HG02610 (cell line): Measurements from ENCODE around the gene OPA3.
"Not testable (repeated sequence)": the region's sequence is repeated elsewhere in the genome, so short reads cannot be mapped to it uniquely, and the experiment has no call there.

Experiments
- ATAC-seq: cut with Tn5 transposase; IDR thresholded peaks from one replicate; pipeline ENCODE4 v1.9.1; 2021; ENCODE audit warnings: mild to moderate bottlenecking, moderate library complexity; ENCODE audit not compliant: unreplicated experiment

The OPA3 gene

GRCh38 chr19:45523642-45524256 is 60.9 kb downstream of the OPA3 start:
- peak; percentile 63 for ATAC-seq

- no peak for ATAC-seq
These were observed 62.3 kb downstream of the OPA3 start for GRCh38 chr19:45522010-45522941.

- ATAC-seq: no peak
These were observed 66.2 kb downstream of the OPA3 start for GRCh38 chr19:45518469-45518826.

GRCh38 chr19:45517641-45518468 is 66.7 kb downstream of the OPA3 start:
- ATAC-seq: no peak

GRCh38 chr19:45517238-45517637 is 67.4 kb downstream of the OPA3 start:
- ATAC-seq: no peak

GRCh38 chr19:45515807-45516401 is 68.7 kb downstream of the OPA3 start:
- no peak for ATAC-seq

- peak; percentile 62 for ATAC-seq
These were observed 69.4 kb downstream of the OPA3 start for GRCh38 chr19:45515081-45515624.

GRCh38 chr19:45514376-45515051 is 70.1 kb downstream of the OPA3 start:
- peak; percentile 8 for ATAC-seq

- no peak for ATAC-seq
These were observed 71.6 kb downstream of the OPA3 start for GRCh38 chr19:45512881-45513483.

GRCh38 chr19:45511074-45511473 is 73.5 kb downstream of the OPA3 start:
- no peak for ATAC-seq

GRCh38 chr19:45510352-45510751 is 74.2 kb downstream of the OPA3 start:
- not testable (repeated sequence) for ATAC-seq

GRCh38 chr19:45509692-45510015 is 74.9 kb downstream of the OPA3 start:
- ATAC-seq: no peak

GRCh38 chr19:45508861-45509691 is 75.5 kb downstream of the OPA3 start:
- ATAC-seq: no peak

GRCh38 chr19:45508417-45508860 is 76.2 kb downstream of the OPA3 start:
- no peak for ATAC-seq

GRCh38 chr19:45507872-45508416 is 76.7 kb downstream of the OPA3 start:
- ATAC-seq: no peak

GRCh38 chr19:45506989-45507871 is 77.4 kb downstream of the OPA3 start, which contains the start of gene VASP:
TSS of gene VASP (plus strand) at chr19:45507479. CDS start at chr19:45507772, 293 bp downstream.
- ATAC-seq: peak; percentile 41

GRCh38 chr19:45506246-45506988 is 78.2 kb downstream of the OPA3 start:
- peak; percentile 64 for ATAC-seq
